Gastrocnemius medialis (tissue), 4 donors: ENCODE results near the gene AMIGO2.

Experiments
- POLR2A ChIP-seq, 2 donors: fragments of 450-650 bp; IDR thresholded peaks; one replicate each; pipeline ENCODE4 v1.6.1; 2017; ENCODE audit warnings: antibody characterized with exemption in 2 of 2, mild to moderate bottlenecking in 2 of 2, moderate library complexity in 2 of 2
- TF ChIP-seq, protein P1 (sequence below), 5 experiments: fragments of 450-650 bp in 3 of 5; fragments of 200-600 bp in 2 of 5; sonication (generic) in 2 of 5; IDR thresholded peaks in 4 of 5; conservative IDR thresholded peaks in 1 of 5; 1 replicate in 4 of 5; 2 replicates in 1 of 5; pipeline ENCODE4 v1.5.1; 2016 to 2019; ENCODE audit warnings: antibody characterized with exemption in 5 of 5, mild to moderate bottlenecking in 3 of 5, moderate library complexity in 3 of 5

DNA sequence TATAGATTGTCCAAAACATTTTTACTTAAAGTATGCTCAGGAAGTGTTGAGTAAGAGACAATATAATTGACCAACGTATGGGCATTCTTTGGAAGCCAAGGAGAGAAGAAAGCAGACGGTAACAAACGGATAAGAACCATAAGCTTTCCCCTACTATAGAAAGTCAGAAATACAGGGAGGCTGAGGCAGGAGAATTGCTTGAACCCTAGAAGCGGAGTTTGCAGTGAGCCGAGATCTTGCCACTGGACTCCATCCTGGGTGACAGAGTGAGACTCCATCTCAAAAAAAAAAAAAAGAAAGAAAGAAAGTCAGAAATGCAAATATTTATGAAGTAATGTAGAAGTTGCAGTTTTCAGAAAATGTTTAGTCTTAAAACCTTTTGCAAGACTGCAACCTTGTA lies 51.6 kb downstream of the AMIGO2 start:
- TF ChIP-seq, protein P1, sequence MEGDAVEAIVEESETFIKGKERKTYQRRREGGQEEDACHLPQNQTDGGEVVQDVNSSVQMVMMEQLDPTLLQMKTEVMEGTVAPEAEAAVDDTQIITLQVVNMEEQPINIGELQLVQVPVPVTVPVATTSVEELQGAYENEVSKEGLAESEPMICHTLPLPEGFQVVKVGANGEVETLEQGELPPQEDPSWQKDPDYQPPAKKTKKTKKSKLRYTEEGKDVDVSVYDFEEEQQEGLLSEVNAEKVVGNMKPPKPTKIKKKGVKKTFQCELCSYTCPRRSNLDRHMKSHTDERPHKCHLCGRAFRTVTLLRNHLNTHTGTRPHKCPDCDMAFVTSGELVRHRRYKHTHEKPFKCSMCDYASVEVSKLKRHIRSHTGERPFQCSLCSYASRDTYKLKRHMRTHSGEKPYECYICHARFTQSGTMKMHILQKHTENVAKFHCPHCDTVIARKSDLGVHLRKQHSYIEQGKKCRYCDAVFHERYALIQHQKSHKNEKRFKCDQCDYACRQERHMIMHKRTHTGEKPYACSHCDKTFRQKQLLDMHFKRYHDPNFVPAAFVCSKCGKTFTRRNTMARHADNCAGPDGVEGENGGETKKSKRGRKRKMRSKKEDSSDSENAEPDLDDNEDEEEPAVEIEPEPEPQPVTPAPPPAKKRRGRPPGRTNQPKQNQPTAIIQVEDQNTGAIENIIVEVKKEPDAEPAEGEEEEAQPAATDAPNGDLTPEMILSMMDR (IDR thresholded peaks at IDR 0.05 in 4 of 5, conservative IDR thresholded peaks at IDR 0.05 in 1 of 5): no peak
- TF ChIP-seq POLR2A (IDR thresholded peaks at IDR 0.05): no peak
